Prostate gland (tissue), 2 donors: ENCODE results near the gene MTA3.

Experiments
- CTCF ChIP-seq, 4 experiments: fragments of 200-600 bp in 2 of 4; fragments of 450-650 bp in 2 of 4; sonication (generic) in 2 of 4; IDR thresholded peaks; 1 replicate in 3 of 4; 2 replicates in 1 of 4; pipeline ENCODE4 v1.5.1; 2016 to 2019; ENCODE audit warnings: antibody characterized with exemption in 4 of 4, mild to moderate bottlenecking in 2 of 4, moderate library complexity in 2 of 4
- POLR2A ChIP-seq: fragments of 450-650 bp; IDR thresholded peaks from one replicate; pipeline ENCODE4 v1.6.1; 2016; ENCODE audit warnings: antibody characterized with exemption, mild to moderate bottlenecking
- POLR2AphosphoS5 ChIP-seq: sonication (generic); formaldehyde crosslinking; IDR thresholded peaks from one replicate; pipeline ENCODE4 v1.6.1; 2017; ENCODE audit warnings: antibody characterized with exemption

DNA sequence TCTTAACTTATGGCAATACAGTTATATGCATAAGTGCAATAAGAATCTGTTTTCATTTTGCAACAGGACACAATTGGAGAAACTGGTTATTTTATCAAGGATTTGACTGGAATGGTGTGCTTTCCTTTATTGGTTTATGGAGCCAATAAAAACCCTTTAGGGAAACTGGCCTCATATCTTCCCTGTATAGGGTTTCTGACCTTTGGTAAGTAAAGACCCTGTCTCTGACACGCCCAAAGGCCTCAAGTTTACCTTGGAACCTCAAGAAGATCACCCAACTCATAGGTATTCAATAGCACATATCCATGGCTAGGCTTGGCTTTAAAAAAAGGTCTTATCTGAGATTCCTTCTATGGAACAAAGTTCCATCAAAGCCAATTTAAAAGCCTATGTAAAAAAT is 212.7 kb downstream of the MTA3 start:
- TF ChIP-seq POLR2AphosphoS5 (no peak), CTCF (IDR thresholded peaks at IDR 0.05) (no peak), POLR2A (no peak)
